SK-N-SH (cell line): ENCODE data around the gene LRRC58.

ENCODE experiments used
- FOSL2 ChIP-seq: IDR thresholded peaks from 2 replicates; pipeline ENCODE4 v1.4.0; 2012; ENCODE audit warnings: low read depth, mild to moderate bottlenecking, moderate library complexity, borderline replicate concordance
- FOXJ3 ChIP-seq: sonication (generic); formaldehyde crosslinking; IDR thresholded peaks from 2 replicates; pipeline ENCODE4 v1.5.1; 2020; ENCODE audit warnings: mild to moderate bottlenecking, missing genetic modification reagents
- FOXM1 ChIP-seq: IDR thresholded peaks from 2 replicates; pipeline ENCODE4 v1.4.0; 2012; ENCODE audit warnings: low read depth, mild to moderate bottlenecking
- GABPA ChIP-seq: IDR thresholded peaks from 2 replicates; pipeline ENCODE4 v1.4.0; 2012; ENCODE audit warnings: low read depth, mild to moderate bottlenecking
- JUND ChIP-seq: IDR thresholded peaks from 2 replicates; pipeline ENCODE4 v1.4.0; 2012
- RCOR1 ChIP-seq: fragments of 150-350 bp; IDR thresholded peaks from 2 replicates; pipeline ENCODE4 v1.6.1; 2017; ENCODE audit warnings: antibody characterized with exemption, low read length
- TCF12 ChIP-seq: IDR thresholded peaks from 2 replicates; pipeline ENCODE4 v1.4.0; 2012
- ZBTB33 ChIP-seq: IDR thresholded peaks from 2 replicates; pipeline ENCODE4 v1.4.0; 2012; ENCODE audit warnings: low read depth, borderline replicate concordance
- TF ChIP-seq, protein P1 (sequence below): IDR thresholded peaks from 2 replicates; pipeline ENCODE4 v1.6.1; 2012; ENCODE audit warnings: mild to moderate bottlenecking, low read depth, low read length, moderate library complexity
- TF ChIP-seq, protein P2 (sequence below): fragments of 200-600 bp; sonication (generic); IDR thresholded peaks from 2 replicates; pipeline ENCODE4 v1.6.1; 2017; ENCODE audit warnings: antibody characterized with exemption, mild to moderate bottlenecking, moderate library complexity

DNA sequence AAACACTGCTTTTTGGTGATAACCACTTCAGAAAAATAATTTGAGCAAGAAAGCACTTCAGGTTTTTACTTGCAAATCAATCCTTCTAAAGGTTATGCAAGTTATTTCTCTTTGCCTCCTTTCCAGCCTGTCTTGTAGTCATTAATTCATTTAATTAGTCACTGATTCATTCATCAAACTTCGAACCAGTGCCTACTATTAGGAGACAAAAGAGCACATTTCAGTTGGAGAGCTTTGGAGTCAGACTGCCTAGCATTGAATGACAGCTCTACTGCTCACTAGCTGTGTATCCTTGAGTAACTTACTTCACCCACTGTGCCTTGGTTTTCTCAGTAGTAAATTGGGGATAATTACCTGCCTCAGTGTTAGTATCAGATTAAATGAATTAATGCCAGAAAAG is 14.9 kb upstream of the LRRC58 start:
- no peak for TF ChIP-seq RCOR1
- no peak for TF ChIP-seq FOXJ3 (CRISPR knock-in tag)
- TF ChIP-seq ZBTB33: no peak
- TF ChIP-seq, protein P1, sequence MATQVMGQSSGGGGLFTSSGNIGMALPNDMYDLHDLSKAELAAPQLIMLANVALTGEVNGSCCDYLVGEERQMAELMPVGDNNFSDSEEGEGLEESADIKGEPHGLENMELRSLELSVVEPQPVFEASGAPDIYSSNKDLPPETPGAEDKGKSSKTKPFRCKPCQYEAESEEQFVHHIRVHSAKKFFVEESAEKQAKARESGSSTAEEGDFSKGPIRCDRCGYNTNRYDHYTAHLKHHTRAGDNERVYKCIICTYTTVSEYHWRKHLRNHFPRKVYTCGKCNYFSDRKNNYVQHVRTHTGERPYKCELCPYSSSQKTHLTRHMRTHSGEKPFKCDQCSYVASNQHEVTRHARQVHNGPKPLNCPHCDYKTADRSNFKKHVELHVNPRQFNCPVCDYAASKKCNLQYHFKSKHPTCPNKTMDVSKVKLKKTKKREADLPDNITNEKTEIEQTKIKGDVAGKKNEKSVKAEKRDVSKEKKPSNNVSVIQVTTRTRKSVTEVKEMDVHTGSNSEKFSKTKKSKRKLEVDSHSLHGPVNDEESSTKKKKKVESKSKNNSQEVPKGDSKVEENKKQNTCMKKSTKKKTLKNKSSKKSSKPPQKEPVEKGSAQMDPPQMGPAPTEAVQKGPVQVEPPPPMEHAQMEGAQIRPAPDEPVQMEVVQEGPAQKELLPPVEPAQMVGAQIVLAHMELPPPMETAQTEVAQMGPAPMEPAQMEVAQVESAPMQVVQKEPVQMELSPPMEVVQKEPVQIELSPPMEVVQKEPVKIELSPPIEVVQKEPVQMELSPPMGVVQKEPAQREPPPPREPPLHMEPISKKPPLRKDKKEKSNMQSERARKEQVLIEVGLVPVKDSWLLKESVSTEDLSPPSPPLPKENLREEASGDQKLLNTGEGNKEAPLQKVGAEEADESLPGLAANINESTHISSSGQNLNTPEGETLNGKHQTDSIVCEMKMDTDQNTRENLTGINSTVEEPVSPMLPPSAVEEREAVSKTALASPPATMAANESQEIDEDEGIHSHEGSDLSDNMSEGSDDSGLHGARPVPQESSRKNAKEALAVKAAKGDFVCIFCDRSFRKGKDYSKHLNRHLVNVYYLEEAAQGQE: no peak
- TF ChIP-seq FOSL2: no peak
- TF ChIP-seq, protein P2, sequence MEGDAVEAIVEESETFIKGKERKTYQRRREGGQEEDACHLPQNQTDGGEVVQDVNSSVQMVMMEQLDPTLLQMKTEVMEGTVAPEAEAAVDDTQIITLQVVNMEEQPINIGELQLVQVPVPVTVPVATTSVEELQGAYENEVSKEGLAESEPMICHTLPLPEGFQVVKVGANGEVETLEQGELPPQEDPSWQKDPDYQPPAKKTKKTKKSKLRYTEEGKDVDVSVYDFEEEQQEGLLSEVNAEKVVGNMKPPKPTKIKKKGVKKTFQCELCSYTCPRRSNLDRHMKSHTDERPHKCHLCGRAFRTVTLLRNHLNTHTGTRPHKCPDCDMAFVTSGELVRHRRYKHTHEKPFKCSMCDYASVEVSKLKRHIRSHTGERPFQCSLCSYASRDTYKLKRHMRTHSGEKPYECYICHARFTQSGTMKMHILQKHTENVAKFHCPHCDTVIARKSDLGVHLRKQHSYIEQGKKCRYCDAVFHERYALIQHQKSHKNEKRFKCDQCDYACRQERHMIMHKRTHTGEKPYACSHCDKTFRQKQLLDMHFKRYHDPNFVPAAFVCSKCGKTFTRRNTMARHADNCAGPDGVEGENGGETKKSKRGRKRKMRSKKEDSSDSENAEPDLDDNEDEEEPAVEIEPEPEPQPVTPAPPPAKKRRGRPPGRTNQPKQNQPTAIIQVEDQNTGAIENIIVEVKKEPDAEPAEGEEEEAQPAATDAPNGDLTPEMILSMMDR: no peak
- TF ChIP-seq TCF12: no peak
- TF ChIP-seq JUND: no peak
- TF ChIP-seq GABPA: no peak
- no peak for TF ChIP-seq FOXM1
